ENCODE results near the gene NT5M.

Gene NT5M

GRCh38 chr17:17363638-17364337 lies 60.6 kb downstream of the NT5M start:
- H3K9me2 ChIP-seq (replicated peaks; ENCODE audit: control insufficient read depth, low read length), result no peaks in the 10 kb centered on the region
- H3K4me2 ChIP-seq (ENCODE audit: low read length), result no peak overlapping the region
- no peaks in the 10 kb centered on the region for H3K4me1 ChIP-seq (ENCODE audit: control insufficient read depth, low read length)

GRCh38 chr17:17364338-17364667 lies 61.1 kb downstream of the NT5M start:
- no peaks in the 10 kb centered on the region for H3K4me1 ChIP-seq (ENCODE audit: control insufficient read depth, low read length)
- H3F3A ChIP-seq (ENCODE audit: control insufficient read depth, insufficient read depth), result no peaks in the 10 kb centered on the region
- H3K79me2 ChIP-seq (ENCODE audit: control insufficient read depth, low read length), result no peaks in the 10 kb centered on the region
- no peaks in the 10 kb centered on the region for H3K36me3 ChIP-seq (ENCODE audit: control insufficient read depth, low read length)
- H4K20me1 ChIP-seq (ENCODE audit: control insufficient read depth, insufficient read depth, low read depth, low read length), result no peaks in the 10 kb centered on the region
- peaks cover 5% of the 10 kb centered on the region; the same call in 1 of the 2 replicates for H3K9me3 ChIP-seq (ENCODE audit: control insufficient read depth, insufficient read depth, low read length)
- TF ChIP-seq EZH2phosphoT487 (IDR thresholded peaks at IDR 0.05; ENCODE audit: borderline replicate concordance, low read length), result no peak
- TF ChIP-seq CTCF (IDR thresholded peaks at IDR 0.05; ENCODE audit: low read depth, low read length, poor library complexity, severe bottlenecking), result no peak
- H3K27me3 ChIP-seq (ENCODE audit: control insufficient read depth, low read length), result peaks cover 14% of the 10 kb centered on the region
- no peak overlapping the region for H3K4me3 ChIP-seq (ENCODE audit: low read length)
- no peak overlapping the region for H3K4me2 ChIP-seq (ENCODE audit: low read length)
- H3K27ac ChIP-seq (ENCODE audit: low read depth, low read length), result no peak overlapping the region
- H3K9me2 ChIP-seq (replicated peaks; ENCODE audit: control insufficient read depth, low read length), result no peaks in the 10 kb centered on the region

More at GRCh38 chr17:17363638-17364337, 60.6 kb downstream of the NT5M start:
- Histone ChIP-seq H3F3A (ENCODE audit: control insufficient read depth, insufficient read depth) (no peaks in the 10 kb centered on the region), H4K20me1 (ENCODE audit: control insufficient read depth, insufficient read depth, low read depth, low read length) (no peaks in the 10 kb centered on the region), H3K4me3 (ENCODE audit: low read length) (no peak overlapping the region), H3K79me2 (ENCODE audit: control insufficient read depth, low read length) (no peaks in the 10 kb centered on the region), H3K9me3 (ENCODE audit: control insufficient read depth, insufficient read depth, low read length) (peaks cover 7% of the 10 kb centered on the region; the same call in 1 of the 2 replicates), H3K27me3 (ENCODE audit: control insufficient read depth, low read length) (peaks cover 14% of the 10 kb centered on the region), H3K27ac (ENCODE audit: low read depth, low read length) (no peak overlapping the region), H3K36me3 (ENCODE audit: control insufficient read depth, low read length) (no peaks in the 10 kb centered on the region)
- TF ChIP-seq EZH2phosphoT487 (IDR thresholded peaks at IDR 0.05; ENCODE audit: borderline replicate concordance, low read length) (no peak), CTCF (IDR thresholded peaks at IDR 0.05; ENCODE audit: low read depth, low read length, poor library complexity, severe bottlenecking) (no peak)

GRCh38 chr17:17365476-17366110 lies 62.4 kb downstream of the NT5M start:
- H3K4me3 ChIP-seq (ENCODE audit: low read length), result no peak overlapping the region
- no peaks in the 10 kb centered on the region for H3K36me3 ChIP-seq (ENCODE audit: control insufficient read depth, low read length)
- no peaks in the 10 kb centered on the region for H3K9me2 ChIP-seq (replicated peaks; ENCODE audit: control insufficient read depth, low read length)
- peaks cover 14% of the 10 kb centered on the region for H3K27me3 ChIP-seq (ENCODE audit: control insufficient read depth, low read length)
- H3K4me2 ChIP-seq (ENCODE audit: low read length), result no peak overlapping the region
- no peaks in the 10 kb centered on the region for H4K20me1 ChIP-seq (ENCODE audit: control insufficient read depth, insufficient read depth, low read depth, low read length)
- H3F3A ChIP-seq (ENCODE audit: control insufficient read depth, insufficient read depth), result no peaks in the 10 kb centered on the region
- no peaks in the 10 kb centered on the region for H3K4me1 ChIP-seq (ENCODE audit: control insufficient read depth, low read length)
- no peaks in the 10 kb centered on the region for H3K79me2 ChIP-seq (ENCODE audit: control insufficient read depth, low read length)
- TF ChIP-seq CTCF (IDR thresholded peaks at IDR 0.05; ENCODE audit: low read depth, low read length, poor library complexity, severe bottlenecking), result no peak
- no peak for TF ChIP-seq EZH2phosphoT487 (IDR thresholded peaks at IDR 0.05; ENCODE audit: borderline replicate concordance, low read length)
- no peak overlapping the region for H3K27ac ChIP-seq (ENCODE audit: low read depth, low read length)
- H3K9me3 ChIP-seq (ENCODE audit: control insufficient read depth, insufficient read depth, low read length), result no peaks in the 10 kb centered on the region

Data from DOHH2 (cell line).